SK-N-MC (cell line): ENCODE results near the gene MS4A6E.

ENCODE experiments used
- DNase-seq: peaks from one replicate; pipeline ENCODE4 v3.0.0-alpha.2; 2011; ENCODE audit warnings: low read depth, low spot score
- H3K27ac ChIP-seq: fragments of 200-600 bp; sonication (generic); 2 replicates; pipeline ENCODE4 v1.5.1; 2016; ENCODE audit warnings: mixed run types
- H3K36me3 ChIP-seq: fragments of 200-600 bp; sonication (generic); 2 replicates; pipeline ENCODE4 v1.6.1; 2017; ENCODE audit warnings: antibody characterized with exemption, low read length, mixed read lengths; ENCODE audit not compliant: insufficient read depth
- H3K4me3 ChIP-seq: fragments of 200-600 bp; sonication (generic); 2 replicates; pipeline ENCODE4 v1.5.1; 2016
- H3K9ac ChIP-seq: fragments of 200-600 bp; sonication (generic); 2 replicates; pipeline ENCODE4 v1.8.0; 2017; ENCODE audit warnings: mixed run types, mixed read lengths; ENCODE audit not compliant: insufficient read length
- H3K9me3 ChIP-seq: fragments of 200-600 bp; sonication (generic); 2 replicates; pipeline ENCODE4 v1.6.1; 2017; ENCODE audit warnings: low read depth, mild to moderate bottlenecking, antibody characterized with exemption, low read length, moderate library complexity, mixed read lengths
- EZH2 ChIP-seq: fragments of 200-600 bp; sonication (generic); IDR thresholded peaks from one replicate; pipeline ENCODE4 v1.6.1; 2017; ENCODE audit warnings: antibody characterized with exemption
- FOXP2 ChIP-seq: optimal IDR thresholded peaks from 2 replicates; pipeline ENCODE3; 2011; ENCODE audit warnings: mild to moderate bottlenecking, moderate library complexity; ENCODE audit not compliant: insufficient read depth; ENCODE audit errors: extremely low read length, control extremely low read depth
- POLR2AphosphoS5 ChIP-seq: IDR thresholded peaks from 2 replicates; pipeline ENCODE4 v1.6.1; 2012; ENCODE audit warnings: mild to moderate bottlenecking, low read depth, low read length, borderline replicate concordance

MS4A6E gene

DNA sequence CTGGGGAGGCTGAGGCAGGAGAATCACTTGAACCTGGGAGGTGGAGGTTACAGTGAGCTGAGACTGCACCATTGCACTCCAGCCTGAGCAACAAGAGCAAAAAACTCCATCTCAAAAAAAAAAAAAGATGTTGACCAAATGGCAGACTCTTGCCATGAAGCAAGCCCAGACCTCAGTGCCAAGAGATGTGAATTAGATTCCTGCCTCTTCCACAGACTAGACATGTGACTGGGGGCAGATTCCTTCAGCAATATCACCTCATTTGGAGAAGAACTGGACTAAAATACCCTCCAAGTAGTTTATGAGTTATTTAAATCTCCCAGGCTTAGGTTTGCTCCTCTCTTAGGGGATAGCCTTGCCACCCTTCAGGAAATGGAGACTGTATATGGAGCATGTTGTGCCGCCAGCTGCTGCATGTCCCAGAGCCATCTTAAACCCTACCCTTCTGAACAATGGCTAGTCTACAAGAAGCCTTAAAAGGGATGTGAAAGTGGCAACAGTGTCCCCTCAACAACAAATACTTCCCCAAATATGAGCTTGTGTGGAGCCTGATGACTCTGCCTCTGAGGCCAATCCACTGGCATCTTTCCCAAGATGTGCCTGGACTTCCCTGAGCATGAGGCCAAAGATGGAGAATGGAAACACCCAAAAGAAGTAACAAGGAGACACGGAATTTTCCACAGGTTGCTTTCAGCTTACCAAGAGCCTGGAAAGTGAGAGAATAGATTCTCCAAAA is 50.5 kb downstream of the MS4A6E start:
- H3K36me3 ChIP-seq = no peaks in the 10 kb centered on the region
- DNase-seq = no peak
- H3K4me3 ChIP-seq = no peak overlapping the region
- H3K9me3 ChIP-seq = no peaks in the 10 kb centered on the region
- H3K9ac ChIP-seq = no peak overlapping the region
- TF ChIP-seq POLR2AphosphoS5 = no peak
- no peak for TF ChIP-seq FOXP2
- TF ChIP-seq EZH2 = no peak
- H3K27ac ChIP-seq = no peak overlapping the region

- DNase-seq = no peak
- Histone ChIP-seq H3K4me3 (no peak within 1 kb of the TSS), H3K9ac (no peak within 1 kb of the TSS), H3K36me3 (no peaks in the 10 kb centered on the region), H3K9me3 (no peaks in the 10 kb centered on the region), H3K27ac (no peak within 1 kb of the TSS)
- TF ChIP-seq POLR2AphosphoS5 (no peak), FOXP2 (no peak), EZH2 (no peak)
Observed at GRCh38 chr11:60378354-60378753, 51.3 kb downstream of the MS4A6E start, which contains the start of gene MS4A7. MS4A7 (plus strand) TSS chr11:60378532; CDS start chr11:60383142, 4,610 bp downstream.

DNA sequence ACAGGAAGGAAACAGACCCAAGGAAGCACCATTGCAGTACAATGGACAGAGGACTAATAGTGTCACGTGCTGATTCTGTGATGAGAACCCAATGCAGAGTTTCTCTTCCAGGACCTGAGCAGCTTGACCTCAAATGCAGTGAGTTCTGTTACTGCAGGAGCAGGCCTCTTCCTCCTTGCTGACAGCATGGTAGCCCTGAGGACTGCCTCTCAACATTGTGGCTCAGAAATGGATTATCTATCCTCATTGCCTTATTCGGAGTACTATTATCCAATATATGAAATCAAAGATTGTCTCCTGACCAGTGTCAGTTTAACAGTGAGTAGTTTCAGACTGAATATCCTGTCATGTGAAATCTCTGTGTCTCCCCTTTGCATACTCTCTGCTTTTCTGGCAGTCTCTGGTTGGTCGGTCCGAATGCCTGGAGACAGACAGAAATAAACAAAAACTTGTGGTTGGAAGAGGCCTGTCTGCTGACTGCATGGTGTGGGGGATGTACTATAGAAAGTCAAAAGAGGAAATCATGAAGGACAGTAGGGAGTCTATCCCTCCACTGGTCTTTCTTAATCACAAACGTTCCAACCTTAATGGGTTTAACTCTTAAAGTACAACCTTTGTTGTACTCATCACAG is 62.3 kb downstream of the MS4A6E start:
- Histone ChIP-seq H3K27ac (no peak overlapping the region), H3K9ac (no peak overlapping the region), H3K4me3 (no peak overlapping the region), H3K9me3 (no peaks in the 10 kb centered on the region), H3K36me3 (no peaks in the 10 kb centered on the region)
- no peak for TF ChIP-seq POLR2AphosphoS5
- TF ChIP-seq EZH2 = no peak
- no peak for TF ChIP-seq FOXP2
- no peak for DNase-seq

DNA sequence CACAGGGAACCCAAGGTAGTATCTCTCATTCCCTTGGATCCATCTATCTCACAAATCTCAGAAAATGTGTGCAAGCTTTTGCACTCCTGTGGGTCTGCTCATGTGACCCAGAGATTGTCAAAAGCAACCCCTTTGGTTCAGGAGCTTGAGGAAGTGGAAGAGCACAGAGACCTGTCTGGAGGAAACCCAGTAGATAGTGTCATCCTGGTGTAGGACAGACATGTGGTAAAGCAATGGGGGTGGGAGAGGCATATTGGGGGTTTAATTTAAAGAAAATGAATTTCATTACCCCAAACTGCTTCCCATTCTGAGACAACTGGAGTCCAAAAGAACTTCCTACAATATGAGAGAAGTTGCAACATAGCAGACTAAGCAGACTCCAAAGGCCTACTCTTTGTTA is 63.4 kb downstream of the MS4A6E start:
- DNase-seq = no peak
- H3K4me3 ChIP-seq = no peak overlapping the region
- H3K27ac ChIP-seq = no peak overlapping the region
- H3K9ac ChIP-seq = no peak overlapping the region
- no peaks in the 10 kb centered on the region for H3K9me3 ChIP-seq
- no peaks in the 10 kb centered on the region for H3K36me3 ChIP-seq
- TF ChIP-seq EZH2 = no peak
- TF ChIP-seq FOXP2 = no peak
- TF ChIP-seq POLR2AphosphoS5 = no peak
